AG20443 (cell line): ENCODE data around the gene MAEA.
A peak's percentile ranks its signal among the peaks of the same experiment; 100 is the strongest.
"Not testable (repeated sequence)": the region's sequence is repeated elsewhere in the genome, so short reads cannot be mapped to it uniquely, and the experiment has no call there.

Source experiments
- DNase-seq: peaks from one replicate; pipeline ENCODE4 v3.0.0; 2012; ENCODE audit warnings: low spot score, mixed read lengths

The MAEA gene

GRCh38 chr4:1279253-1279652 lies 10.4 kb upstream of the MAEA start:
- no peak for DNase-seq

GRCh38 chr4:1283711-1284110 lies 6.0 kb upstream of the MAEA start:
- no peak for DNase-seq

- no peak for DNase-seq
Measured at GRCh38 chr4:1285151-1285789, 4.4 kb upstream of the MAEA start.

GRCh38 chr4:1285790-1286553 lies 3.7 kb upstream of the MAEA start:
- DNase-seq = no peak

GRCh38 chr4:1288786-1289185 lies 905 bp upstream of the MAEA start:
- no peak for DNase-seq

GRCh38 chr4:1290165-1290977 lies 680 bp downstream of the MAEA start:
- peak; percentile 28 for DNase-seq

- DNase-seq = peak; percentile 2
Measured at GRCh38 chr4:1291091-1291490, 1.4 kb downstream of the MAEA start.

- no peak for DNase-seq
Measured at GRCh38 chr4:1291996-1292702, 2.5 kb downstream of the MAEA start.

GRCh38 chr4:1292703-1293011 lies 3.0 kb downstream of the MAEA start:
- not testable (repeated sequence) for DNase-seq

- no peak for DNase-seq
Measured at GRCh38 chr4:1293531-1293941, 3.8 kb downstream of the MAEA start.

GRCh38 chr4:1293991-1294390 lies 4.3 kb downstream of the MAEA start:
- DNase-seq = no peak

GRCh38 chr4:1294424-1294823 lies 4.7 kb downstream of the MAEA start:
- no peak for DNase-seq

- no peak for DNase-seq
Measured at GRCh38 chr4:1294891-1295290, 5.2 kb downstream of the MAEA start.

GRCh38 chr4:1295405-1296055 lies 5.8 kb downstream of the MAEA start:
- DNase-seq = no peak

GRCh38 chr4:1296324-1297022 lies 6.8 kb downstream of the MAEA start:
- no peak for DNase-seq

- no peak for DNase-seq
Measured at GRCh38 chr4:1297023-1297395, 7.3 kb downstream of the MAEA start.

- DNase-seq = no peak
Measured at GRCh38 chr4:1297456-1298325, 8.0 kb downstream of the MAEA start.

GRCh38 chr4:1298461-1298860 lies 8.8 kb downstream of the MAEA start:
- no peak for DNase-seq

- DNase-seq = no peak
Measured at GRCh38 chr4:1299301-1299860, 9.7 kb downstream of the MAEA start.
